Tibial artery (tissue), 4 donors: ENCODE data around the gene SCLY.

Source experiments
- DNase-seq, 2 donors: peaks; one replicate each; pipeline ENCODE4 v3.0.0-alpha.2; 2019
- H3K27ac ChIP-seq, 2 donors: fragments of 200-600 bp; sonication (generic) in 1 of 2; 1 replicate in 1 of 2; 2 replicates in 1 of 2; pipeline ENCODE4 v1.5.1; 2018 to 2019; ENCODE audit warnings: mild to moderate bottlenecking in 1 of 2
- H3K27me3 ChIP-seq, 2 donors: fragments of 200-600 bp; sonication (generic) in 1 of 2; one replicate each; pipeline versions ENCODE4 v1.5.1 to v1.6.0; 2016 to 2019
- H3K36me3 ChIP-seq, 3 donors: fragments of 200-600 bp; sonication (generic) in 2 of 3; one replicate each; pipeline ENCODE4 v1.5.1; 2016 to 2019; ENCODE audit warnings: mild to moderate bottlenecking in 2 of 3
- H3K4me1 ChIP-seq, 4 donors: fragments of 200-600 bp; sonication (generic) in 2 of 4; 1 replicate in 3 of 4; 2 replicates in 1 of 4; pipeline ENCODE4 v1.5.1; 2016 to 2019
- H3K4me3 ChIP-seq, 2 donors: fragments of 200-600 bp; sonication (generic) in 1 of 2; 1 replicate in 1 of 2; 2 replicates in 1 of 2; pipeline ENCODE4 v1.5.1; 2018 to 2019; ENCODE audit warnings: mild to moderate bottlenecking in 2 of 2
- H3K9me3 ChIP-seq, 3 donors: fragments of 200-600 bp; sonication (generic) in 1 of 3; one replicate each; pipeline ENCODE4 v1.5.1; 2016 to 2019
- CTCF ChIP-seq, 2 experiments: fragments of 200-600 bp in 1 of 2; fragments of 450-650 bp in 1 of 2; IDR thresholded peaks; one replicate each; pipeline ENCODE4 v1.5.1; 2017 to 2019; ENCODE audit warnings: antibody characterized with exemption in 2 of 2, mild to moderate bottlenecking in 1 of 2, moderate library complexity in 1 of 2
- intact Hi-C: fragments of 100-400 bp; cut with DNase I; formaldehyde crosslinking; loops from one replicate; pipeline ENCODE4 v1.15.0; 2023; ENCODE audit warnings: low total_unique reads

Gene SCLY

GRCh38 chr2:238130696-238131628, 70.2 kb downstream of the SCLY start:
- intact Hi-C loops: loop anchor here (5.0 kb wide), 1 partner anchor 69 kb away; the partner anchor contains the start of gene SCLY
- no peak for TF ChIP-seq CTCF (IDR thresholded peaks at IDR 0.05)
- no peak for DNase-seq
- Histone ChIP-seq H3K9me3 (no peaks in the 10 kb centered on the region), H3K27ac (no peak overlapping the region), H3K4me3 (no peak overlapping the region), H3K4me1 (peaks cover 0 to 9% (median 7%) of the 10 kb centered on the region in 4 donors), H3K27me3 (no peaks in the 10 kb centered on the region), H3K36me3 (no peaks in the 10 kb centered on the region)

- H3K9me3 ChIP-seq: no peaks in the 10 kb centered on the region
- H3K36me3 ChIP-seq: no peaks in the 10 kb centered on the region
- H3K4me3 ChIP-seq: no peak overlapping the region
- no peak for DNase-seq
- H3K27ac ChIP-seq: no peak overlapping the region
- peaks cover 0 to 14% (median 12%) of the 10 kb centered on the region in 4 donors for H3K4me1 ChIP-seq
- intact Hi-C loops: loop anchor here (5.0 kb wide), 1 partner anchor 70 kb away; the partner anchor contains the start of gene SCLY
- TF ChIP-seq CTCF (IDR thresholded peaks at IDR 0.05): no peak
- no peaks in the 10 kb centered on the region for H3K27me3 ChIP-seq
These were observed 71.1 kb downstream of the SCLY start for GRCh38 chr2:238131761-238132462.

GRCh38 chr2:238132463-238133450, 72.0 kb downstream of the SCLY start:
- intact Hi-C loops: loop anchor here (5.0 kb wide), 1 partner anchor 70 kb away; the partner anchor contains the start of gene SCLY
- Histone ChIP-seq H3K9me3 (no peaks in the 10 kb centered on the region), H3K4me3 (no peak overlapping the region), H3K27ac (no peak overlapping the region), H3K4me1 (peaks cover 0 to 15% (median 11%) of the 10 kb centered on the region in 4 donors), H3K27me3 (no peaks in the 10 kb centered on the region), H3K36me3 (no peaks in the 10 kb centered on the region)
- TF ChIP-seq CTCF (IDR thresholded peaks at IDR 0.05): no peak
- DNase-seq: peak in 1 of 2 donors; percentile 62

- intact Hi-C loops: loop anchor here (5.0 kb wide), 1 partner anchor 71 kb away; the partner anchor contains the start of gene SCLY
- no peak overlapping the region for H3K27ac ChIP-seq
- H3K36me3 ChIP-seq: no peaks in the 10 kb centered on the region
- no peak for DNase-seq
- peaks cover 0 to 25% (median 20%) of the 10 kb centered on the region in 4 donors for H3K4me1 ChIP-seq
- TF ChIP-seq CTCF (IDR thresholded peaks at IDR 0.05): no peak
- H3K27me3 ChIP-seq: no peaks in the 10 kb centered on the region
- H3K9me3 ChIP-seq: no peaks in the 10 kb centered on the region
- no peak overlapping the region for H3K4me3 ChIP-seq
These were observed 72.9 kb downstream of the SCLY start for GRCh38 chr2:238133499-238134392.
